HG03139 (cell line): ENCODE results near the gene TMEM138.

ENCODE experiments used
- ATAC-seq: cut with Tn5 transposase; IDR thresholded peaks from one replicate; pipeline ENCODE4 v1.9.1; 2021; ENCODE audit not compliant: unreplicated experiment

The TMEM138 gene

GRCh38 chr11:61404641-61405040 lies 42.5 kb downstream of the TMEM138 start:
- ATAC-seq, result no peak

GRCh38 chr11:61406067-61406466 lies 43.9 kb downstream of the TMEM138 start:
- no peak for ATAC-seq

GRCh38 chr11:61406991-61407728 lies 45.0 kb downstream of the TMEM138 start:
- ATAC-seq, result no peak

GRCh38 chr11:61411589-61411988 lies 49.4 kb downstream of the TMEM138 start:
- no peak for ATAC-seq

GRCh38 chr11:61413496-61413895 lies 51.3 kb downstream of the TMEM138 start:
- no peak for ATAC-seq

GRCh38 chr11:61414547-61414946 lies 52.4 kb downstream of the TMEM138 start:
- ATAC-seq, result no peak

GRCh38 chr11:61415381-61415780 lies 53.2 kb downstream of the TMEM138 start:
- no peak for ATAC-seq

GRCh38 chr11:61416941-61417340 lies 54.8 kb downstream of the TMEM138 start:
- no peak for ATAC-seq

GRCh38 chr11:61417670-61418069 lies 55.5 kb downstream of the TMEM138 start:
- no peak for ATAC-seq

- no peak for ATAC-seq
Observed at GRCh38 chr11:61418136-61418535, 56.0 kb downstream of the TMEM138 start.
